Mammary epithelial cell (primary cell): ENCODE measurements around the gene RETREG1.

Source experiments
- CTCF ChIP-seq, 2 donors: IDR thresholded peaks in 1 of 2; conservative IDR thresholded peaks in 1 of 2; 2 replicates each; pipeline ENCODE4 v1.5.1; 2011 to 2012; ENCODE audit warnings: inconsistent platforms in 2 of 2, low read length in 2 of 2, mild to moderate bottlenecking in 2 of 2, control low read depth in 1 of 2, low read depth in 1 of 2; ENCODE audit not compliant: insufficient read depth in 1 of 2; ENCODE audit errors: extremely low read depth in 1 of 2
- EZH2 ChIP-seq: IDR thresholded peaks from 2 replicates; pipeline ENCODE4 v1.6.1; 2012; ENCODE audit warnings: low read length, inconsistent platforms, borderline replicate concordance

DNA sequence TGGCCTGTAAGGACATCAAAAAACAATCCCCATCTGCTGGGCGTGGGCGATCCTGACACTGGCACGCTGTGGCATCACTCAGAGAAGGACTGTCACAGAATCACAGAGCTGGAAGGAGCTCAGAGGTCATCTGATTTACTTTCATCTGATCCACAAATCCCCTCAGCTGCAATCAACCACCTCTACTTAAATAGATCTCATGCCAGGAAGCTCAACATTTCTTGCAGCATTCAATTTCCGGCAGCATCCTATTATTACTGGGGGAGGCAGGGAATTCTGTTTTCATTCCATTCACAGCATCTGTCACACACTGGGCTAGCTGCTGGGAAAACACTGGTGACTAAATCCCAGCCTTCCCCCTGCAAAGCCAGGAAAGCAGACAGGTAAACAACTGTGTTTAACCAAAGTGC, 38.3 kb downstream of the RETREG1 start:
- TF ChIP-seq CTCF (conservative IDR thresholded peaks at IDR 0.05 in 1 of 2, IDR thresholded peaks at IDR 0.05 in 1 of 2; ENCODE audit: extremely low read depth in 1 of 2, insufficient read depth in 1 of 2, low read depth in 1 of 2, low read length in 2 of 2) (no peak), EZH2 (no peak)
